B cell (primary cell): ENCODE data around the gene SLC6A7.

Experiments used
- EZH2 ChIP-seq: IDR thresholded peaks from 2 replicates; pipeline ENCODE4 v1.6.1; 2012; ENCODE audit warnings: borderline replicate concordance, low read depth, mild to moderate bottlenecking, moderate library complexity, low read length; ENCODE audit not compliant: insufficient read depth, poor library complexity, severe bottlenecking
- TF ChIP-seq, protein P1 (sequence below): fragments of 200-600 bp; IDR thresholded peaks from one replicate; pipeline ENCODE4 v1.8.0; 2022; ENCODE audit warnings: antibody characterized with exemption, mild to moderate bottlenecking

DNA sequence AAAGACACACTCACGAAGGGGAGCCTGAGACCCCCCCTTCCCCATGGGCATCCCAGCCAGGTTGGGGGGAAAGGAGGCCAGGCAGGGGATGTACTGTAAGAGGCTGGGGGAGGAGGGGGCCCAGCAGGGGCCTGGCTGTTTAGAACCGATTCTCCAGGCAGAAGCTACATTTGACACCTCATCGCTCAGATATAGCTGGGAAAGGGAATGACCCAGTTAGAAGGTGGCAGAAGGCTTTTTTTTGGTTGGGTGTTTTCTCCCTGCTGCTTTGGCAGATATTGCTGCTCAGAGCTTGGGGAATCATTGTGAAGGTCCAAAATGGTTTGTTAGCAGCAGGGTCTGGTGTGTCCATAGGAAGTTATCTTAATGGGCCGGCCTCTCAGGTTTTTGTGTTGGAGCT lies 17.3 kb upstream of the SLC6A7 start:
- TF ChIP-seq, protein P1, sequence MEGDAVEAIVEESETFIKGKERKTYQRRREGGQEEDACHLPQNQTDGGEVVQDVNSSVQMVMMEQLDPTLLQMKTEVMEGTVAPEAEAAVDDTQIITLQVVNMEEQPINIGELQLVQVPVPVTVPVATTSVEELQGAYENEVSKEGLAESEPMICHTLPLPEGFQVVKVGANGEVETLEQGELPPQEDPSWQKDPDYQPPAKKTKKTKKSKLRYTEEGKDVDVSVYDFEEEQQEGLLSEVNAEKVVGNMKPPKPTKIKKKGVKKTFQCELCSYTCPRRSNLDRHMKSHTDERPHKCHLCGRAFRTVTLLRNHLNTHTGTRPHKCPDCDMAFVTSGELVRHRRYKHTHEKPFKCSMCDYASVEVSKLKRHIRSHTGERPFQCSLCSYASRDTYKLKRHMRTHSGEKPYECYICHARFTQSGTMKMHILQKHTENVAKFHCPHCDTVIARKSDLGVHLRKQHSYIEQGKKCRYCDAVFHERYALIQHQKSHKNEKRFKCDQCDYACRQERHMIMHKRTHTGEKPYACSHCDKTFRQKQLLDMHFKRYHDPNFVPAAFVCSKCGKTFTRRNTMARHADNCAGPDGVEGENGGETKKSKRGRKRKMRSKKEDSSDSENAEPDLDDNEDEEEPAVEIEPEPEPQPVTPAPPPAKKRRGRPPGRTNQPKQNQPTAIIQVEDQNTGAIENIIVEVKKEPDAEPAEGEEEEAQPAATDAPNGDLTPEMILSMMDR: no peak
- TF ChIP-seq EZH2: no peak
